Body of pancreas (tissue), 4 donors: ENCODE data around the gene TSEN2.

ENCODE experiments used
- CTCF ChIP-seq, 7 experiments: fragments of 450-650 bp in 4 of 7; fragments of 200-600 bp in 3 of 7; sonication (generic) in 3 of 7; IDR thresholded peaks; one replicate each; pipeline ENCODE4 v1.5.1; 2016 to 2019; ENCODE audit warnings: antibody characterized with exemption in 7 of 7
- POLR2A ChIP-seq, 3 donors: fragments of 450-650 bp; IDR thresholded peaks; one replicate each; pipeline ENCODE4 v1.6.1; 2016; ENCODE audit warnings: antibody characterized with exemption in 3 of 3, mild to moderate bottlenecking in 2 of 3

GRCh38 chr3:12486916-12487315 is 2.6 kb downstream of the TSEN2 start:
- TF ChIP-seq CTCF (IDR thresholded peaks at IDR 0.05) (no peak), POLR2A (IDR thresholded peaks at IDR 0.05) (no peak)
